PC-9 (cell line): ENCODE results near the gene PFDN2. TPM values are rescaled to one million over a fixed set of nuclear protein-coding genes. Genes with fewer than 3 reads are reported as not detected.

ENCODE experiments used
- BruUV-seq: library from RNA; stranded (reverse); fragments of 400-500 nt; replicated peaks from 2 replicates; lab custom pipeline; 2021; lab: Mats Ljungman, UMichigan
- CTCF ChIA-PET: fragments of 300-600 bp; sonication (Branson Sonifier 250); formaldehyde crosslinking; loops from one replicate; lab custom pipeline; 2022; ENCODE audit warnings: antibody characterized with exemption; lab: Charles Lee
- POLR2A ChIA-PET: fragments of 300-600 bp; sonication (Branson Sonifier 250); formaldehyde crosslinking; loops from one replicate; lab custom pipeline; 2022; ENCODE audit warnings: antibody characterized with exemption; ENCODE audit not compliant: unreplicated experiment; lab: Charles Lee
- DNase-seq, 2 experiments: peaks; one replicate each; pipeline versions ENCODE4 v3.0.0 to v3.0.0-alpha.2; 2015 to 2022; ENCODE audit warnings: mixed read lengths in 1 of 2
- H2AFZ ChIP-seq: fragments of 200-600 bp; sonication (generic); 2 replicates; pipeline ENCODE4 v1.8.1; 2017; ENCODE audit warnings: antibody characterized with exemption
- H3F3A ChIP-seq: fragments of 200-600 bp; sonication (generic); 2 replicates; pipeline ENCODE4 v1.8.1; 2017; ENCODE audit warnings: antibody characterized with exemption, mild to moderate bottlenecking, low read depth; ENCODE audit not compliant: insufficient read depth
- H3K27ac ChIP-seq: fragments of 200-600 bp; sonication (generic); 2 replicates; pipeline ENCODE4 v1.6.1; 2016; ENCODE audit warnings: mixed run types
- H3K27me3 ChIP-seq: fragments of 200-600 bp; sonication (generic); 2 replicates; pipeline ENCODE4 v1.6.1; 2016; ENCODE audit warnings: low read depth, mixed run types; ENCODE audit not compliant: insufficient read depth
- H3K36me3 ChIP-seq: fragments of 200-600 bp; sonication (generic); 2 replicates; pipeline ENCODE4 v1.6.1; 2016; ENCODE audit warnings: low read depth, mixed run types
- H3K4me1 ChIP-seq: fragments of 200-600 bp; sonication (generic); replicated peaks from 2 replicates; pipeline ENCODE4 v1.6.1; 2016; ENCODE audit warnings: mixed run types; ENCODE audit not compliant: insufficient read depth
- H3K4me2 ChIP-seq: fragments of 200-600 bp; sonication (generic); 2 replicates; pipeline ENCODE4 v1.6.1; 2017; ENCODE audit warnings: mixed run types
- H3K4me3 ChIP-seq: fragments of 200-600 bp; sonication (generic); 2 replicates; pipeline ENCODE4 v1.6.1; 2016; ENCODE audit warnings: mixed run types
- H3K79me2 ChIP-seq: fragments of 200-600 bp; sonication (generic); 2 replicates; pipeline ENCODE4 v1.6.1; 2017; ENCODE audit warnings: low read depth, mixed run types
- H3K9me2 ChIP-seq: fragments of 200-600 bp; sonication (generic); 2 replicates; pipeline ENCODE4 v1.8.1; 2017; ENCODE audit warnings: mild to moderate bottlenecking; ENCODE audit not compliant: insufficient read depth
- H3K9me3 ChIP-seq: fragments of 200-600 bp; sonication (generic); 2 replicates; pipeline ENCODE4 v1.8.1; 2016; ENCODE audit warnings: low read depth; ENCODE audit not compliant: insufficient read depth
- H4K20me1 ChIP-seq: fragments of 200-600 bp; sonication (generic); 2 replicates; pipeline ENCODE4 v1.8.1; 2017; ENCODE audit not compliant: insufficient read depth
- EZH2 ChIP-seq: fragments of 200-600 bp; sonication (generic); IDR thresholded peaks from 2 replicates; pipeline ENCODE4 v1.8.0; 2017; ENCODE audit warnings: antibody characterized with exemption, low read depth
- intact Hi-C: fragments of 100-400 bp; cut with micrococcal nuclease; formaldehyde crosslinking; loops from one replicate; pipeline ENCODE4 v1.10.0; 2022; ENCODE audit not compliant: unreplicated experiment
- total RNA-seq: library from RNA; stranded (reverse); gene quantifications from 2 replicates; pipeline ENCODE4 v1.2.3, GENCODE V29; 2021
- TF ChIP-seq, protein P1 (sequence below): fragments of 200-600 bp; sonication (generic); conservative IDR thresholded peaks from 2 replicates; pipeline ENCODE4 v1.6.1; 2017; ENCODE audit warnings: mixed run types, antibody characterized with exemption, mild to moderate bottlenecking, moderate library complexity

The PFDN2 gene
- total RNA-seq, 1 experiment from 2014 or later: 74.4 TPM

- intact Hi-C loops: no loop called here
- H3K4me1 ChIP-seq: peaks cover 51% of the 10 kb centered on the region
- no peak for DNase-seq
- POLR2A ChIA-PET: interaction anchor here (0.5 kb wide), 1 partner anchor 29 kb away, joined by 17 read pairs; no protein-coding TSS in a partner anchor
- no peaks in the 10 kb centered on the region for H3K9me2 ChIP-seq
- H3K27ac ChIP-seq: no peak overlapping the region
- H3K4me3 ChIP-seq: no peak overlapping the region
- CTCF ChIA-PET: no interaction called here
- no peaks in the 10 kb centered on the region for H3K9me3 ChIP-seq
- no peaks in the 10 kb centered on the region for H4K20me1 ChIP-seq
- peak overlapping the region; percentile 40 for H3K4me2 ChIP-seq
- H3K79me2 ChIP-seq: peaks cover 43% of the 10 kb centered on the region
- H2AFZ ChIP-seq: no peak overlapping the region
- TF ChIP-seq, protein P1, sequence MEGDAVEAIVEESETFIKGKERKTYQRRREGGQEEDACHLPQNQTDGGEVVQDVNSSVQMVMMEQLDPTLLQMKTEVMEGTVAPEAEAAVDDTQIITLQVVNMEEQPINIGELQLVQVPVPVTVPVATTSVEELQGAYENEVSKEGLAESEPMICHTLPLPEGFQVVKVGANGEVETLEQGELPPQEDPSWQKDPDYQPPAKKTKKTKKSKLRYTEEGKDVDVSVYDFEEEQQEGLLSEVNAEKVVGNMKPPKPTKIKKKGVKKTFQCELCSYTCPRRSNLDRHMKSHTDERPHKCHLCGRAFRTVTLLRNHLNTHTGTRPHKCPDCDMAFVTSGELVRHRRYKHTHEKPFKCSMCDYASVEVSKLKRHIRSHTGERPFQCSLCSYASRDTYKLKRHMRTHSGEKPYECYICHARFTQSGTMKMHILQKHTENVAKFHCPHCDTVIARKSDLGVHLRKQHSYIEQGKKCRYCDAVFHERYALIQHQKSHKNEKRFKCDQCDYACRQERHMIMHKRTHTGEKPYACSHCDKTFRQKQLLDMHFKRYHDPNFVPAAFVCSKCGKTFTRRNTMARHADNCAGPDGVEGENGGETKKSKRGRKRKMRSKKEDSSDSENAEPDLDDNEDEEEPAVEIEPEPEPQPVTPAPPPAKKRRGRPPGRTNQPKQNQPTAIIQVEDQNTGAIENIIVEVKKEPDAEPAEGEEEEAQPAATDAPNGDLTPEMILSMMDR: no peak
- no peak for TF ChIP-seq EZH2
- no TSS peak for BruUV-seq
- no peaks in the 10 kb centered on the region for H3K36me3 ChIP-seq
- H3K27me3 ChIP-seq: no peaks in the 10 kb centered on the region
- peaks cover 24% of the 10 kb centered on the region; the same call in 1 of the 2 replicates for H3F3A ChIP-seq
These were observed 37.1 kb downstream of the PFDN2 start for GRCh38 chr1:161080441-161081405.

DNA sequence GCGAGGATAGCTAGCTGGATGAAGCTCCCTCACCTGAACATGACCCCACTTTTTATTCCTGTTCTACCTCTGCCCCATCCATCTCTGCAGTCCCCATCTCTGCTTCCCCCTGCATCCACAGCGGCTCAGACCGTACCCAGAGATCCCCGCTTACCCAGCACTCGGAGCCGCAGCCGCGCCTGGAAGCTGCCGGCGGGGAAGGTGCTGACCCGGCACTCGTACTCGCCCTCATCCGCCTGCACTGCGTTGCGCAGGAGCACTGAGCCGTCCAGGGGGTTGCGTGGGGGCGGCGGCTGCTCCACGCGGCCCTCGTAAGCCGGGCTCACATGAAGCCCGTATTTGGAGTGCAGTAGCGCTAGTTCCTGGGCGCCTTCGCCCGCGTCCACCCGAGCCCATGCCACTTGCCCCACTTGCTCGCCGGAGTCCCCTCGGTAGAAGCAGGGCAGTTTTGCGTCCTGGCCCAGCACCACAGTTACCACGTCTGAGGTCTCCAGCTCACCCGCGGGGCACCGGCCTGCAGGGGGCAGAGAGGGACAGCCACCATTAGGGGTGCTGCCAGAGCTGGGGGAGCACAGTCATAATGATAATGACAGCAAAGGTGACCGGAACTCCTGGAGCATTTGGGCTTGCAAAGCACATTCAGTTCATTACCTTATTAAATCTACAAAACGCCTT, 38.3 kb downstream of the PFDN2 start:
- CTCF ChIA-PET: no interaction called here
- POLR2A ChIA-PET: no interaction called here

DNA sequence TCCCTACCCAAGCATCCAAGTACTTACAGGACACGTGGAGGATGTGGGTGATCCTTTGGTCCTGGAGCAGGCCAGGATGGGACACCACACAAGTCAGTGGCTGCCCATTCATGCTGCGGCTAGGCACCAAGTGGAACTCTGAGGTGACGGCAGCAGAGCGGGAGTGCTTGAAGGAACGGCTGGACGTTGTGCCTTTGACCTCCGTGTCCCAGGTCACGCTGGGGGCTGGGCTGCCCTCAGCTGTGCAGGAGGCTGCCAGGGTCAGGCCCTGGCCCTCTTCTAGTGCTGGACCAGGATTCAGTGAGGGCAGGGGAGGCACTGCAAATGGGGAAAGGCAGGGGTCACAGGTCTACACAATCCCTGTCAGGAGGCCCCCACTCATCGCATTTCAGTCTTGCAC, 40.4 kb downstream of the PFDN2 start:
- Histone ChIP-seq H3K4me1 (peaks cover 20% of the 10 kb centered on the region), H3K27ac (no peak overlapping the region), H3K4me3 (no peak overlapping the region), H3K4me2 (no peak overlapping the region), H3F3A (peaks cover 7% of the 10 kb centered on the region; the same call in 1 of the 2 replicates), H2AFZ (no peak overlapping the region), H3K9me3 (no peaks in the 10 kb centered on the region), H3K27me3 (no peaks in the 10 kb centered on the region), H3K9me2 (no peaks in the 10 kb centered on the region), H3K36me3 (no peaks in the 10 kb centered on the region), H4K20me1 (no peaks in the 10 kb centered on the region), H3K79me2 (peaks cover 29% of the 10 kb centered on the region)
- POLR2A ChIA-PET: no interaction called here
- CTCF ChIA-PET: no interaction called here
- intact Hi-C loops: no loop called here
- BruUV-seq: no TSS peak
- DNase-seq: no peak
- TF ChIP-seq, protein P1: no peak
- no peak for TF ChIP-seq EZH2

More for the DNA sequence above, 38.3 kb downstream of the PFDN2 start:
- Histone ChIP-seq H3K9me3 (no peaks in the 10 kb centered on the region), H3K27ac (no peak overlapping the region), H2AFZ (no peak overlapping the region), H3K36me3 (no peaks in the 10 kb centered on the region), H3K4me1 (peaks cover 39% of the 10 kb centered on the region), H3K27me3 (no peaks in the 10 kb centered on the region), H3K4me3 (no peak overlapping the region), H3K9me2 (no peaks in the 10 kb centered on the region), H3K79me2 (peaks cover 37% of the 10 kb centered on the region), H4K20me1 (no peaks in the 10 kb centered on the region), H3K4me2 (no peak overlapping the region), H3F3A (peaks cover 24% of the 10 kb centered on the region; the same call in 1 of the 2 replicates)
- BruUV-seq: no TSS peak
- no peak for DNase-seq
- intact Hi-C loops: no loop called here
- TF ChIP-seq, protein P1: no peak
- no peak for TF ChIP-seq EZH2
